ENCODE measurements around the gene AICDA.

The AICDA gene

DNA sequence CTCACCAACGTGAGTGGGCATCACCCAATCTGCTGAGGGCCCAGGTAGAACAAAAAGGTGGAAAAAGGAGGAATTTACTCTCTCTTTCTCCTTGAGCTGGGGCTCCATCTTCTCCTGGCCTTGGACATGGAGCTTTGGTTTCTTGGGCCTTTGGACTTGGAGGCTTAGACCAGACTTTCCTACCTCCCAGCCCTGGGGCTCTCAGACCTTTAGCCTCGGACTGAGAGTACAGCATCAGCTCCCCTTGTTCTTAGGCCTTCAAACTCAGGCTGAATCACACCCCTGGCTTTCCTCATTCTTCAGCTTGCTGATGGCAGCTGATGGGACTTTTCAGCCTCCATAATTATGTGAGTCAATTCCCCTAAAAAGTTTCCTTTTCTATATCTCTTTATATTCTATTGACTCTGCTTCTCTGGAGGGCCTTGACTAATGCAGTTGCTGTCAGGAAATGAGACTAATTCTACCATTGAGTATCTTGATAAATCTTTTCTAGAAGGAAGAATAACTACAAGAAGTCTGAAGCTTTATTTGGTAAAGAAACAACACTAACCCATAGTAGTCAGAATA is 56.0 kb downstream of the AICDA start:
- Histone ChIP-seq H3K27ac (peak overlapping the region in 1 of 11 experiments; percentile 4; a peak in 1 of 22 replicates), H3K27me3 (no peaks in the 10 kb centered on the region), H3K9me3 (replicated peaks in 1 of 11) (peaks cover 5 to 14% (median 10%) of the 10 kb centered on the region in 11 experiments; a peak in 18 of 22 replicates), H4K20me1 (no peaks in the 10 kb centered on the region), H3K4me2 (peak overlapping the region in 3 of 11 experiments; percentile 15 to 18 (median 16); a peak in 4 of 22 replicates), H3K4me1 (peaks cover 0 to 33% (median 3%) of the 10 kb centered on the region in 10 experiments; a peak in 11 of 20 replicates), H3K4me3 (no peak overlapping the region), H3K9ac (no peak overlapping the region), H3K36me3 (no peaks in the 10 kb centered on the region)
- TF ChIP-seq Cebpa-rat (IDR thresholded peaks at IDR 0.05): no peak

GRCh38 chr12:8554451-8555195 is 58.0 kb downstream of the AICDA start:
- no peak overlapping the region for H3K27ac ChIP-seq

DNA sequence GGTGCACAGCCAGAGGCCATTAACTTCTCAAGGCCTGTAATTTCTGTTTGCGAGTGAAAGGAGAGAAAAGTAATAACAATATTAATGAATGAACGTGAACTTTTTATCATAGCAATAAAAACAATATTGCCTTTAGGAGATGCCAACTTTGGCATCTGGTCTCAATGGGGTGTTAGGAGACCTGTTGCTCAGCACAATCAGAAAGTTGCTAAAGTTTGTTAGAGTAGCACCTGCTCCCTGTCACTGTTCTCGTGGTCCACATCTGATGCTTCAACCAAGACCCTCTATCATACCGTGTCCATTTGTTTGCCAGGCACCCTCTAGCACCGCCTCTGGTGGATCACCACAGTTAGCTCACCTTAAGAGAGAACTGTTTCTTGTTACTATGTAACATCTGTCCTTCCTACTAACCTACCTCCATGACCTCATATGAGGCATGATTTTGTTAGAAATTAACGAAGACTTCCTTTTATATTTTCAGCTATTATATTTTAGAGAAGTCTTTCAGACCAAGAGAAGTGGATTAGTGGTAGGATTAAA is 59.5 kb downstream of the AICDA start:
- Histone ChIP-seq H3K4me1 (peaks cover 0 to 39% (median 3%) of the 10 kb centered on the region in 10 experiments; a peak in 11 of 20 replicates), H3K36me3 (no peaks in the 10 kb centered on the region), H3K9ac (no peak overlapping the region), H3K27ac (no peak overlapping the region), H3K27me3 (no peaks in the 10 kb centered on the region), H4K20me1 (no peaks in the 10 kb centered on the region), H3K4me3 (no peak overlapping the region), H3K4me2 (no peak overlapping the region), H3K9me3 (replicated peaks in 1 of 11) (peaks cover 0 to 4% (median 0%) of the 10 kb centered on the region in 11 experiments; a peak in 1 of 22 replicates)
- TF ChIP-seq Cebpa-rat (IDR thresholded peaks at IDR 0.05): no peak

More at GRCh38 chr12:8554451-8555195, 58.0 kb downstream of the AICDA start:
- Histone ChIP-seq H3K9me3 (replicated peaks in 1 of 11) (peaks cover 0 to 4% (median 0%) of the 10 kb centered on the region in 11 experiments; a peak in 1 of 22 replicates), H3K36me3 (no peaks in the 10 kb centered on the region), H3K27me3 (no peaks in the 10 kb centered on the region), H4K20me1 (no peaks in the 10 kb centered on the region), H3K4me1 (peaks cover 0 to 39% (median 3%) of the 10 kb centered on the region in 10 experiments; a peak in 11 of 20 replicates), H3K4me2 (peak overlapping the region in 5 of 11 experiments; percentile 16 to 62 (median 40); a peak in 7 of 22 replicates), H3K9ac (no peak overlapping the region), H3K4me3 (no peak overlapping the region)
- no peak for TF ChIP-seq Cebpa-rat (IDR thresholded peaks at IDR 0.05)

All from BLaER1 treated with 17β-estradiol and CSF1 and Interleukin-3, amounts not matched to agents 10 nM and 100 nM (cell line).